Measurements from ENCODE around the gene CADM2.
"Not testable (repeated sequence)": the region's sequence is repeated elsewhere in the genome, so short reads cannot be mapped to it uniquely, and the experiment has no call there.

Gene CADM2

GRCh38 chr3:84958495-84959469 lies at the start of gene CADM2:
Gene CADM2 (plus strand): TSS chr3:84958989.
- DNase-seq (ENCODE audit: low spot score), result peak; percentile 97

GRCh38 chr3:84918592-84918991 lies 40.2 kb upstream of the CADM2 start:
- not testable (repeated sequence) for DNase-seq (ENCODE audit: low spot score)

GRCh38 chr3:84922682-84923081 lies 36.1 kb upstream of the CADM2 start:
- DNase-seq (ENCODE audit: low spot score), result no peak

- no peak for DNase-seq (ENCODE audit: low spot score)
Measured at GRCh38 chr3:84925571-84925970, 33.2 kb upstream of the CADM2 start.

GRCh38 chr3:84943379-84943778 lies 15.4 kb upstream of the CADM2 start:
- DNase-seq (ENCODE audit: low spot score), result no peak

GRCh38 chr3:84946240-84946639 lies 12.5 kb upstream of the CADM2 start:
- no peak for DNase-seq (ENCODE audit: low spot score)

GRCh38 chr3:84959470-84960271 lies 882 bp downstream of the CADM2 start:
- DNase-seq (ENCODE audit: low spot score), result peak; percentile 48

- DNase-seq (ENCODE audit: low spot score), result no peak
Measured at GRCh38 chr3:84960581-84960980, 1.8 kb downstream of the CADM2 start.

GRCh38 chr3:84961011-84961410 lies 2.2 kb downstream of the CADM2 start:
- DNase-seq (ENCODE audit: low spot score), result no peak

- no peak for DNase-seq (ENCODE audit: low spot score)
Measured at GRCh38 chr3:84961521-84962255, 2.9 kb downstream of the CADM2 start.

GRCh38 chr3:84962415-84962814 lies 3.6 kb downstream of the CADM2 start:
- DNase-seq (ENCODE audit: low spot score), result no peak

- no peak for DNase-seq (ENCODE audit: low spot score)
Measured at GRCh38 chr3:84963137-84963536, 4.3 kb downstream of the CADM2 start.

GRCh38 chr3:84965141-84965540 lies 6.4 kb downstream of the CADM2 start:
- peak; percentile 64 for DNase-seq (ENCODE audit: low spot score)

- DNase-seq (ENCODE audit: low spot score), result no peak
Measured at GRCh38 chr3:84967767-84968581, 9.2 kb downstream of the CADM2 start.

GRCh38 chr3:84968701-84969235 lies 10.0 kb downstream of the CADM2 start:
- no peak for DNase-seq (ENCODE audit: low spot score)

GRCh38 chr3:84974347-84974746 lies 15.6 kb downstream of the CADM2 start:
- DNase-seq (ENCODE audit: low spot score), result no peak

GRCh38 chr3:84977021-84977420 lies 18.2 kb downstream of the CADM2 start:
- no peak for DNase-seq (ENCODE audit: low spot score)

GRCh38 chr3:84978843-84979242 lies 20.1 kb downstream of the CADM2 start:
- DNase-seq (ENCODE audit: low spot score), result no peak

GRCh38 chr3:84980011-84980410 lies 21.2 kb downstream of the CADM2 start:
- no peak for DNase-seq (ENCODE audit: low spot score)

GRCh38 chr3:84980456-84980855 lies 21.7 kb downstream of the CADM2 start:
- DNase-seq (ENCODE audit: low spot score), result no peak

- DNase-seq (ENCODE audit: low spot score), result no peak
Measured at GRCh38 chr3:84983490-84983889, 24.7 kb downstream of the CADM2 start.
